ENCODE results near the gene SUCLG2.

Gene SUCLG2

DNA sequence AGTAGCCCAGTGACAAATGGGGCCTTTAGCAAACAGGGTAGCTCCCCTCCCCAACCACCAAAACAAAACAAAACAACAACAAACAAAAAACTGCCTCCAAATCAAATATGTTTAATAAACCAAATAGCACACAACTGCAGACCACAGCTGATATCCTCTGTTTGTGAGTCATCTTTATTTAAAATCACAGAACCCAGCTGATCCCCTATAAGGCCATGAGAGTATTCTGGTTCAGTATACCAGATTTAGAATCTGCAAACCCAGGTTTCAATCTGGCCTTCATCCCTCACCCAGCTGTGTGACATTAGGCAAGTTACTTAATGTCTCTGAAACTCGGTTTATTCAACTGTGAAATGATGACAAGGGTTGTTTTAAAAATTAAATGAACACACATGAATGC, 124.5 kb downstream of the SUCLG2 start:
- no peaks in the 10 kb centered on the region for H4K20me1 ChIP-seq (ENCODE audit: control insufficient read depth, insufficient read depth, low read depth, low read length)
- peaks cover 3% of the 10 kb centered on the region for H3K4me1 ChIP-seq (ENCODE audit: control insufficient read depth, low read length)
- no peaks in the 10 kb centered on the region for H3K9me2 ChIP-seq (replicated peaks; ENCODE audit: control insufficient read depth, low read length)
- no peak overlapping the region for H3K4me3 ChIP-seq (ENCODE audit: low read length)
- H3K79me2 ChIP-seq (ENCODE audit: control insufficient read depth, low read length): peaks cover 5% of the 10 kb centered on the region; the same call in 1 of the 2 replicates
- no peaks in the 10 kb centered on the region for H3F3A ChIP-seq (ENCODE audit: control insufficient read depth, insufficient read depth)
- no peak overlapping the region for H3K27ac ChIP-seq (ENCODE audit: low read depth, low read length)
- no peak overlapping the region for H3K4me2 ChIP-seq (ENCODE audit: low read length)
- H3K27me3 ChIP-seq (ENCODE audit: control insufficient read depth, low read length): no peaks in the 10 kb centered on the region
- peaks cover 40% of the 10 kb centered on the region for H3K36me3 ChIP-seq (ENCODE audit: control insufficient read depth, low read length)
- TF ChIP-seq, protein P1, sequence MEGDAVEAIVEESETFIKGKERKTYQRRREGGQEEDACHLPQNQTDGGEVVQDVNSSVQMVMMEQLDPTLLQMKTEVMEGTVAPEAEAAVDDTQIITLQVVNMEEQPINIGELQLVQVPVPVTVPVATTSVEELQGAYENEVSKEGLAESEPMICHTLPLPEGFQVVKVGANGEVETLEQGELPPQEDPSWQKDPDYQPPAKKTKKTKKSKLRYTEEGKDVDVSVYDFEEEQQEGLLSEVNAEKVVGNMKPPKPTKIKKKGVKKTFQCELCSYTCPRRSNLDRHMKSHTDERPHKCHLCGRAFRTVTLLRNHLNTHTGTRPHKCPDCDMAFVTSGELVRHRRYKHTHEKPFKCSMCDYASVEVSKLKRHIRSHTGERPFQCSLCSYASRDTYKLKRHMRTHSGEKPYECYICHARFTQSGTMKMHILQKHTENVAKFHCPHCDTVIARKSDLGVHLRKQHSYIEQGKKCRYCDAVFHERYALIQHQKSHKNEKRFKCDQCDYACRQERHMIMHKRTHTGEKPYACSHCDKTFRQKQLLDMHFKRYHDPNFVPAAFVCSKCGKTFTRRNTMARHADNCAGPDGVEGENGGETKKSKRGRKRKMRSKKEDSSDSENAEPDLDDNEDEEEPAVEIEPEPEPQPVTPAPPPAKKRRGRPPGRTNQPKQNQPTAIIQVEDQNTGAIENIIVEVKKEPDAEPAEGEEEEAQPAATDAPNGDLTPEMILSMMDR (IDR thresholded peaks at IDR 0.05; ENCODE audit: low read depth, low read length, poor library complexity, severe bottlenecking): no peak
- no peak for TF ChIP-seq EZH2phosphoT487 (IDR thresholded peaks at IDR 0.05; ENCODE audit: borderline replicate concordance, low read length)
- no peaks in the 10 kb centered on the region for H3K9me3 ChIP-seq (ENCODE audit: control insufficient read depth, insufficient read depth, low read length)

DNA sequence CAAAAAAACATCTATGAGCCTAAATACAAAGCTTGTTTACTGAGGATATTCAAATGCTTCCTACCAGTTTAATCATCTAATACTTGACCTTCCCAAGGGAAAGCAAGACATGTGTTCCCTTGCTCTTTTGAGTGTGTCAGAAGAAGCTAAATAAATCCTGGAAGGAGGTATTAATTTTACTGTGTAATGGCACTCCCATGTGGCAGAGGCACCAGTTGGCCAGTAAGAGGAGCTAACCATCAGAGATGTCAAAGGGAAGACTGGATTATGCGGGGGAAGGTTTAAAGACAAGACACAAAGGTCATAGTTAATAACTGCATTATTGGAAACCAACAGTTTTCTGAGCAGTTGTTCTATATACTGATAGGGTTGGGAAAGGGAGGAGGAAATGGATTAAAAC, 125.1 kb downstream of the SUCLG2 start:
- Histone ChIP-seq H3K36me3 (ENCODE audit: control insufficient read depth, low read length) (peaks cover 42% of the 10 kb centered on the region), H3K27ac (ENCODE audit: low read depth, low read length) (no peak overlapping the region), H3K4me2 (ENCODE audit: low read length) (no peak overlapping the region), H3F3A (ENCODE audit: control insufficient read depth, insufficient read depth) (no peaks in the 10 kb centered on the region), H3K79me2 (ENCODE audit: control insufficient read depth, low read length) (peaks cover 2% of the 10 kb centered on the region; the same call in 1 of the 2 replicates), H3K4me3 (ENCODE audit: low read length) (no peak overlapping the region), H3K9me3 (ENCODE audit: control insufficient read depth, insufficient read depth, low read length) (no peaks in the 10 kb centered on the region), H3K4me1 (ENCODE audit: control insufficient read depth, low read length) (no peaks in the 10 kb centered on the region), H4K20me1 (ENCODE audit: control insufficient read depth, insufficient read depth, low read depth, low read length) (no peaks in the 10 kb centered on the region), H3K27me3 (ENCODE audit: control insufficient read depth, low read length) (no peaks in the 10 kb centered on the region), H3K9me2 (replicated peaks; ENCODE audit: control insufficient read depth, low read length) (no peaks in the 10 kb centered on the region)
- no peak for TF ChIP-seq EZH2phosphoT487 (IDR thresholded peaks at IDR 0.05; ENCODE audit: borderline replicate concordance, low read length)
- TF ChIP-seq, protein P1 (IDR thresholded peaks at IDR 0.05; ENCODE audit: low read depth, low read length, poor library complexity, severe bottlenecking): no peak

DNA sequence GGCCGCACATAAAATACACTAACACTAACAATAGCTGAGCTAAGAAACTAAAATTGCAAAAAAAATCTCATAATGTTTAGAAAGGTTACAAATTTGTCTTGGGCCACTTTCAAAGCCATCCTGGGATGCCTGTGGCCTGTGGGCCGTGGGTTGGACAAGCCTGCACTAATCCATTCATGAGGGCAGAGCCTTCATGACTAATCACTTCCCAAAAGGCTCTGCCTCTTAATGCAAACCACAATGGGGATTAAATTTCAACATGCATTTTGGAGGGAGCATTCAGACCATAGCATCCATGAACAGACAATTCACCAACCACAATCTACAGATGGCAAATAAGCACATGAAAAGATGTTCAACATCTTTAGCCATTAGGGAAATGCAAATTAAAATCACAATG, 128.2 kb downstream of the SUCLG2 start:
- TF ChIP-seq, protein P1 (IDR thresholded peaks at IDR 0.05; ENCODE audit: low read depth, low read length, poor library complexity, severe bottlenecking): no peak
- no peak for TF ChIP-seq EZH2phosphoT487 (IDR thresholded peaks at IDR 0.05; ENCODE audit: borderline replicate concordance, low read length)
- Histone ChIP-seq H4K20me1 (ENCODE audit: control insufficient read depth, insufficient read depth, low read depth, low read length) (no peaks in the 10 kb centered on the region), H3K9me2 (replicated peaks; ENCODE audit: control insufficient read depth, low read length) (no peaks in the 10 kb centered on the region), H3K36me3 (ENCODE audit: control insufficient read depth, low read length) (peaks cover 46% of the 10 kb centered on the region), H3K9me3 (ENCODE audit: control insufficient read depth, insufficient read depth, low read length) (no peaks in the 10 kb centered on the region), H3K4me3 (ENCODE audit: low read length) (no peak overlapping the region), H3K79me2 (ENCODE audit: control insufficient read depth, low read length) (no peaks in the 10 kb centered on the region), H3K4me2 (ENCODE audit: low read length) (no peak overlapping the region), H3K4me1 (ENCODE audit: control insufficient read depth, low read length) (peaks cover 8% of the 10 kb centered on the region), H3F3A (ENCODE audit: control insufficient read depth, insufficient read depth) (no peaks in the 10 kb centered on the region), H3K27me3 (ENCODE audit: control insufficient read depth, low read length) (no peaks in the 10 kb centered on the region), H3K27ac (ENCODE audit: low read depth, low read length) (no peak overlapping the region)

All from DOHH2 (cell line).